NCI-H2029 treated with DMSO at 0.1 percent for 48 hours (cell line): ENCODE data around the gene COL23A1.
"Not testable (repeated sequence)": the region's sequence is repeated elsewhere in the genome, so short reads cannot be mapped to it uniquely, and the experiment has no call there.

Experiments used
- DNase-seq: peaks from one replicate; lab custom pipeline; 2025; lab: John Stamatoyannopoulos, UW

The COL23A1 gene

DNA sequence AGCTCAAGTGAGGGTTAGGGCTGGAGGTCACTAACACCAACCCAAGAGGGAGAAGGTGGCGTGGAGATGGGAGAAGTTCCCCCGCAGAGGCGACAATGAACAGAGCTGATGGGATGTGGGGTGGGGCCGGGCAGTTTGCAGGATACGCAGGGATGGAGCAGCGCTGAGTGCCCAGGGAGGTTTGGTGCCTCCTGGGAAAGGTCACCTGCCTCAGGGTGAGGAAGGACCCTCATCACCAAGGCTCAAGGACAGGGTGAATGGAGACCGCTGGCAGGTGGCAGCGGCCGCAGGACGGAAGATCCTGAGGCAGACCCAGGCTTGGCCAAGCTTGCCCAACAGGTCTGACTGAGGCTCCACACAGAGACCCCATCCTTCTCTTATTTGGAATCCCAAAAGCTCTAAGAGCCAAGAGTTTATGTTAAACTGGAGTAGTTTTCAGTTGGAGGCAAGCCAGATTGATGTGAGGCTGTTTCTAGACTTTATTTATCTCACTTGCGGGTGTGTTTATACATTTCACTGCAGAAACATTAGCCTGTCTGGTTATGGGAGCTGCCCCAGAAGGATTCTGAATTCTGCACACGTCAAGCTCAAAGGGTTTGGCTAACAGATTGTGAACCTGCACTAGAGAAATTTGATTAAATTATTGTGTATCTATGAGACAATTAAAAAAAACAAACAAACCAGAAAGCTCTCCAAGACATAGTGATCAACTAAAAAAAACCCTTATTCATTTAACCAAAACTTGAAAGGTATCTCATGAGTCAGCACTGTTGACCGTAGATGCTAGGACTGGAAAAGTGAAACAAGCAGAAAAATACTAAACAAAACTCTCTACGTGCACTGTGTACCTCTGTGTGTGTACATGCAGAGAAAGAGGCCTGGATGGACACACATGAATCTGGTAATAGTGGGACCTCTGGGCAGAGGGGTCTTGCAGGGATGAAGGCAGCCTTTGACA, 211.4 kb downstream of the COL23A1 start:
- DNase-seq: no peak

DNA sequence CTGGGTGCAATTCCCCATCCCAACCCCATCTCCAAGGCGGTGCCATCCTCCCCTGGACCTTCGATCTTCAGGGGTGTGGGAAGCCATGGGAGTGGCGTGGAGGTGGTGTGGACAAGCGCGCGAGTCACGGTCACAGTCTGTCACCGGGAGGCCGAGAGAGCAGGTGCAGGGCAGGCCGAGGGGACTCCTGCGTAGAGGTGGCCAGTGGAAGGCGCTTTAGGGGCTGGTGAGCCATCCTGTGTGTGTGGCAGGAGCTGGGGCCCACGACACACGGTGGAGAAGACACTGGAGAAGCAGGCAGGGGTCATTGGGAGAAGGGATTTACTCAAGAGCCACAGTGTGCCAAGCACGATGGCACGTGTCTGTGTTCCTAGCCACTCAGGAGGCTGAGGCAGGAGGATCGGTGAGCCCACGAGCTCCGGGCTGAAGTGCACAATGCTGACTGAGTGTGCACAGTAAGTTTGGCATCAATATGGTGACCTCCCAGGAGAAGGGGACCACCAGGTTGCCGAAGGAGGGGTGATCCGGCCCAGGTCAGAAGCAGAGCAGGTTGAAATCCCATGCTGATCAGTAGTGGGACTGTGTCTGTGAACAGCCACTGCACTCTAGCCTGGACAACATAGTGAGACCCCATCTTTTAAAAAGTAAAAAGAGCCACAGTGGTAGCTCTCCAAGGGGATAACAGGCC, 212.5 kb downstream of the COL23A1 start:
- DNase-seq: no peak

DNA sequence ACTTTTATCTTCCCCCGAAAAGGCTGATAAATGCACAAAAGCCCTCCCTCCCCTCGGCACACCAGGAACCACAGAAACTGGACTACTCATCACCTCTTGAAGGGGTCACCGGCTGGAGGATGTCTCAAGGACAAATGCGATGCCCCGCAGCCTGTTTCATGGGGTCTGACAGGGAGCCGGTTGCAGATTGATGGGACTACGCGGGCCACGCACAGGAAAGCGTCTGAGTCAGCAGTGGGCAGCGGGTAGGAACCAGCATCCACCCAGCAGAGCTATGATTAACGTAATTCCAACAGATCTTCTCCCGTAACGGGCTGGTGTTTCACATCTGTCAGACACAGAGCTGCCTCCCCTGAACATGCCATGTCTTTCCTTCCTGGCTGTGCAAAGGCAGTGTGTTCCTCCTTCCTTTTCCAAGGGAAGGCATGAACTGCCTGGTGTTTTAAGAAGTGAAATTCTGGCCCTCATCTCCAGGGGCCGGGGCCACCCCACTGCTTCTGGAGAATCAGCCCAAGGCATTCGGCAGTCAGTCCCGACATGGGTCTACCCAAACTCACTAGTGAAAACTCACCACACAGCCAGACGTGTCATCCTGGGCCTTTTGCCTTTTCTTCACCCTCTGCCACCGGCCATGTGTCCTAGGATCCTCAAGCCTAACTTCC, 213.1 kb downstream of the COL23A1 start:
- no peak for DNase-seq

DNA sequence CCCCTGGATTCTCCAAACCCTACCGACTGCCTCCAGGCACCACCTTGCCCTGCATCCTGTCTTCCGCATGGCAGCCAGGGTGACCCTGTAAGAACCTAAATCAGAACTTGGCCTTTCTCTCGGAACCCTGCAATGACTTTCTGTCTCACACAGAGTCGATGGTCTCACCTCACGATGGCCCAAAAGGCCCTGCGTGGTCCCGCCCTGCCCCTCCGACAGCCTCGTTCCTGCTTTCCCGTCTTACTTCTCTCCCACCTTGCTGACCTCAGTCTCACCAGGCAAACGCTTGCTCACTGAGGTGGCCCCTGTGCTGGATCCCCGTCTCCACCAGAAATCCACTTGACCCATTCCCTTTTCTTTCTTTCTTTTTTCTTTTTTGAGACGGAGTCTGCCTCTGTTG, 214.8 kb downstream of the COL23A1 start:
- no peak for DNase-seq

DNA sequence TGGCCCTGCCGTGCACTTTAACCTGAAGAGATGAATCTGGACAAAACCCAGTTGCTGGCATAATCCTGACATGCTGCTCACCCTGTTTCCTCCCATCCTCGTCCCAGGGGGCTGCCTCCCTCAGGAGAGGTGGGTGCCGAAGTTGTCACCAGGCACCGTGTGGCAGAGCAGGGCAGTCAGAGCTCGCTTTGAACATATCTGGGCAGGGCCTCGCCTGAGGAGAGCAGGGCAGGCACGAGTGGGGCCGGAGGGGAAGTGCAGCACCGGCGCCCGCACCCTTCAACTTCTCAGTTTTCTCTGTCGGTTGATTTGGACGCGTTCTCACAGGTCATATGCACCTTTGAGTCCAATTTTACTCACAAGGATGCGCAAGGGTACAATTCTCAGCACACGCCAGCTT, 216.5 kb downstream of the COL23A1 start:
- DNase-seq: no peak

DNA sequence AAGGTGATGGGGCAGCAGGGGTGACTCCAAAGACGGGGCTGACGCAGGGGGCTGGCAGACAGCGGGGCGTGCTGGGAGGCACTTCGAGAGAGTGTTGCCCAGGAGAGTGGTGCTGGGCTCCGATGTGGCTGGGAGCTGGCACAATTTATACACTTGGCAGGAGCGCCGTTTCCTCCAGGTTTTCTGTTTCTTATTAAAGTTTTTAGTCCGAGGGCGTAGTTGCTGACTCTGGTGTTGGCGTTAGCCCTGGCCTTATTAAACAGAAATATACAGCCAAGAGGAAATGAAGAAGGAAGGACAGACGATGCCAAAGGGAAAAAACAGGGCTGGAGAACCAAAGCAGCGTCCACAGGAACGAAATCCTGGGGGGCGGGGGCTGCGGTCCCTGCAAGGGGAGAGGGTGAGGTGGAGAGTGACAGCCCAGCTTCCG, 218.0 kb downstream of the COL23A1 start:
- no peak for DNase-seq

DNA sequence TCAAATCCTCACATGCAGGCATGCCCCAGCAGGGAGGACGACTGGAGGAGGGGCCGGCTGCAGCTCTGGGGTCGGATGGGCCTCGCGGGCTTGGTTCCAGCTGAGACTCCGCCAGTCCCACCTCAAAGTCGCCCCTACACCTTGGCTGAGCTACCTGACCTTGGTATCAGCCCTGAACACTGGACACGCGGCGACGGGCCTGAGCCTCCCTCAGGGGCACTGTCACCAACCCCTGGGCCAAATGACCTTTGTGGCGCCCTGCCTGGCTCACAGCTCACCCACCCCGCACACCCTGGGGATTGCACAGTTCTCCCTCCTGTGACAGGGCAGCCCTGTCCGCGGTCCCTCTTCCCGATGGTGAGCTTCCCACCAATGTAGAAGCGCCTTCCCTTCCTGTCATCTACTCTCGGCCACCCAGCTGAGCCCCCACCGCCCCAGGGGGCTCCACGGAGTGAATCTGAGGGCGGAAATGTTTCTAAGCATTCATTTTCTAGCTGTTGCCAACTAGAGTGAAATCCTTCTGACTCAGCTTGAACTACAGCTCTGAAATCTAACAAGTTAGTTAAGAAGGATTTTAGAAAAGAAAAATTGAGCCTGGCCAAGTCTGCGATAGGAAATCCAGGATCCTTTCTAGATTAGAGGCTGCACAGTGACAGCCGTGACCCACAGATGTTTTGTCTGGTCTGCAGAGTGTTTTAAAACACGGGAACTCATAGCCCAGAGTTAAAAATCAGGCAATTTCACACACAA, 218.7 kb downstream of the COL23A1 start:
- no peak for DNase-seq

DNA sequence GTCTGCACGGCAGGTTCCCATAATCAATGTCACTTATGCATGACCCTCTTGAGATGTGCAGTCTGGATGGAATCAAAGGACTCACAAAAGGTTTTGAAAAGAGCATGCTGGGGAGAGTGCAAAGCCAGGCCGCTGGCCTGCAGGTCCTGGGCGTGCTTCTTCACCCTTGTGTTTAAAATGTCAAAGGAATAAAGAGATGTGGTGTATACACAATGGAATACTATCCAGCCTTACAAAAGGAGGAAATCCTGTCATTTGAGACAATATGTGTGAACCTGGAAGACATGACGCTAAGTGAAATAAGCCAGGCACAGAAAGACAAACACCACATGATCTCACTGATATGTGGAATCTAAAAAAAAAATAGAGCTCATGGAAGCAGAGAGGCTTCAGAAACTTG, 220.1 kb downstream of the COL23A1 start:
- no peak for DNase-seq

DNA sequence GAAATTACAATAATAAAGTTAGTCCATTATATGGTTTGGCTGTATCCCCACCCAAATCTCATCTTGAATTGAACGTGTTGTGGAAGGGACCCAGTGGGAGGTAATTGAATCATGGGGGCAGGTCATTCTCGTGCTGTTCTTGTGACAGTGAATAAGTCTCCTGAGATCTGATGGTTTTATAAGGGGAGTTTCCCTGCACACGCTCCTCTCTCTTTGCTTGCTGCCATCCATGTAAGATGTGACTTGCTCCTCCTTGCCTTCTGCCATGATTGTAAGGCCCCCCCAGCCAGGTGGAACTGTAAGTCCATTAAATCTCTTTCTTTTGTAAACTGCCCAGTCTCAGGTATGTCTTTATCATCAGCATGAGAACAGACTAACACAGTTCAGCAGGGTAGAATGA, 220.7 kb downstream of the COL23A1 start:
- not testable (repeated sequence) for DNase-seq

DNA sequence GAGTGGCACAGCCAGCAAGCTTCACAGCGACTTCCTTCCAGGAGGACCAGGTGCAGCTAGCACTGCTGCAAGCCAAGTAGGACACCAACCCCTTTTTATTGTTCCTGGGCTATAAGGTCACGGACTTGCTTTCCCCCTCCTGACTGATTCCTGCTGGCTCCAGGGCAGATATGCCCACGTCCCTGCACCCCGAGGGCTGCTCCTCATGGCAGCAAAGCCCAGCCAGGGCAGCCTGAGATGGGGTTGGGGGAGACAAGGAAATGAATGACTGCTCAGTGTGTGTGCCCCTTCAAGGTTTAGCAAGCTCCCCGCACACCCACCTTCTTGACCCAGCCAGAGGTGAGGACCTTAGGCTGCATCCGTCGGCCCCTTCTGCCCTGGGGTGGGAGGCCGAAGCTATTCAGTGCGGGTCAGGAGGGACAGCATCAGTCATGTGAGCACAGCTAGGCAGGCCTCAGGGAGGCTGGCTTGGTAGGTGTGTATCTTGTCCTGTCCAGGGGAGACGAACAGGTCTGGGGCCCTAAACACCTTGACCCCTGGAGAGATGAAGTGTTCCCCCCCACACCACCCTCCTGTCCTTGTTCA, 221.4 kb downstream of the COL23A1 start:
- no peak for DNase-seq

DNA sequence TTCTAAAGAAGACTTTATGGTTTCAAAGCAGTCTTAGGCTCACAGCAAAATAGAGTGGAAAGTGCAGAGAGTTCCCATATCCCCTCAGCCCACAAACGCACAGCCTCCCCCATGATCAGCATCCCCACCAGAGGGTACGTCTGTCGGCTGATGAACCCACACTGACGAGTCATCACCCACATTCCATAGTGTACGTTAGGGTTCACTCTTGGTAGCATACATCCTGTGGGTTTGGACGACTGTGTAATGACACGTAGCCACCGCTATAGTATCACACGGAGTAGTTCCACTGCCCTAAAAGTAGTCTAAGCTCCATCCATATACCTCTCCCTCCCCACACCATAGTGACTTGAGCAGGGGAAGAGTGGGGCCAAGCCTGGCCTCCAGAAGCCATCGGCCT, 221.9 kb downstream of the COL23A1 start:
- no peak for DNase-seq

DNA sequence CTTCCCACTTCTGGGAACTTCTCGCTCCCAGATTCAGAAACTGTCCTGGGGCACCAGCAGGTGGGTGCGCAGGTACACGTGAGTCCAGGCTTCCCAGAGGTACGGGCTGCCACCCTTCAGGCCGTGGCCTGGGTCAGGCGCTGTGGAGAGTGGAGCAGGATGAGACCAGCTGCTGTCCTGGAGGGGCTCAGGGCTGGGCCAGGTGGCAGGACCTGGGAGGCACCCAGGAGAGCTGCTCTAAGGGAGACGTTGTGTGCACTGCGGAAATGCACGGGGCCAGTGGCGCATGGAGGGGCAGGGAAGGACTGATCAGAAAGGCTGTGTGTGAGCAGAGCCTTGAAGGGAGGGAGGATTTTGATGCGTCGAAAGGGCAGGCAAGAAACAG, 222.5 kb downstream of the COL23A1 start:
- DNase-seq: no peak

DNA sequence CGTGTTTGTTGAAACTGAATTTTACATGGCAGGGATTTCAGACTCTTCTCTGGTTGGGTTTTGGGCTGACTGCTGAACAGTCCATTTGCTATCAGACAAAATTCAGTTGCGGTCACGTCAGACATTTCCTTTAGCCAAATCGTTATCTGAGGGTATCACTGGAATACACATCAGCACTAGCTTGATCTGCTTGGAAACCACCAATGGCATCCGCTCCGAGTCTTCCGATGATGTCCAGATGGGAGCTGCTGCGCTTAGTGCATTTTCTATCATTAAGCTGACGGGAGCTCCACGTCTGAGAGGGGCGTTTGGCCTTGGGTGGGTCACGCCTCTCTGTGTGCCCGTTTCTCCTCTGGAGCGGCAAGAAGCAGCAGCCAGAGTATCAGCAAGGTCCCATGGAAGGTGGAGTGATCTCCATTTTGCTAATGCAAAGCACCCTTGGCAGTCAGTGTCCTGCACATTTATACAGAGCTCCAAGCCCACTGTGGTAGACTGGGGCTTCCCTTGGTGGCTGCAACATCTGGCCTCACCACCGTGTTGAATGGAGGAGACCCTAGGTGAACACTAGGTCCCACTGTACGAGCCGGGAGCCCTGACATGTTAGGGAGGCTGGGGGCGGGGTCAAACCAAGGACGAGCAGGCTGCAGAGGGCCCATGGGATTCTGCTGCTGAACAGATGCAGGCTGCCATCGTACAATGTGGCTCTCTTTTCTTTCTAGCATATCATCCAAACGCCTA, 223.0 kb downstream of the COL23A1 start:
- no peak for DNase-seq

DNA sequence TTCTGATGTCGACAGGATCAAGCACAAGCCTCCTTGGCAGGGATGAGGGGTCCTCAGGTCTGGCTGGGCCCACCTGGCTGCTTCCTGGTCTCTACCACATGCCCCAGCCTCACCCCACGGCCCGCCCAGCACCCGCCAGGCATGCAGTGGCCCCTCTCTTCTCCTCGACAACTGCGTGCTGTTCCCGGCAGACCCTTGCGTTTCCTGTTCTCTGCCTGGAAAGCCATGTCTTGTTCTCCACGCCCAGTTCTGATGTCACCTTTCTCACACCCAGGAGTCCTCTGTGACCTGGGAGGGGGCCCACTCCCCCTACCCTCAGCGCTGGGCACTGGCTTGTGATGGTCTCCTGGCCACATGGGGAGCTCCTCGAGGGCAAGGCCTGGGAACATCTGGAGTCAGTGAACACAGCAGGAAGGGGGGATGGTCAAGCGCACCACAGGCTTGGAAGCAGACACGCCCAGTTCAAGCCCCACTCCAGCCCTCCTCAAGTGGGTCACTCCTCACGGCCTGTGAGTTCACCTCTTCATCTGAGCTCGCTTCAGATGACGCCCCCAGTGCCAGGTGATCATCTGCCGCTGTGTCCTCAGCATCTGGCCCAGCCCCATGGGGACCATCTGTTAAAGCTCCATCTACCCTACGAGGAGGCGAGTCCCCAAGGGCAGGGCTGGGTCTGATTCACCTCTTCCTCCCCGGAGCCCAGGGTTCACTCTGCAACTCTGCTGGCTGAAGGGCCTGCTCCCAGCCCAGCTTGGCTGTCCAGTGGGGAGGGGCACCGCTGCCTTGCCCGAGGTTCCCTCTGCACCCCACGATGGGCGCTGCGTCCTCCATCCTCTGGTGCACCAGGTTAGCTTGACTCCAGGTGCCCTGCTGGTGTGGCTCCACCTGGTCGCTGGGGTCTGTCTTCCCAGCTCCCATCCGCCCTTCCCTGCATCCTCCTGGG, 224.4 kb downstream of the COL23A1 start:
- DNase-seq: no peak

DNA sequence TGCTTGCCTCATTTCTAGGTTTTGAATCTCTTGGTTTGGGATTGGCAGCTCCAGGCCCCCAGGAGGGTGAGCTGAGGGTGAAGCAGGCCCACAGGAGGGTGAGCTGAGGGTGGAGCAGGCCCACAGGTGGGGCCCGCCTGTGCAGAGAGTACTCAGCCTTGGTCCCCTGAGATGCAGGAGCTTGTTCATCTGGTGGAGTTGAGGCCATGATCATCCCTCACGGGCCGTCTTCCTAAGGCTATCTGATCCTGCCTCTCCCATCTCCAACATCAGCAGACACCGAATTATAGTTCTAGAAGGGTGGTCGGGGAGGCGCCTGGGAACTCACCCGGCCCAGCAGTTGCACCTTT, 225.9 kb downstream of the COL23A1 start:
- no peak for DNase-seq

DNA sequence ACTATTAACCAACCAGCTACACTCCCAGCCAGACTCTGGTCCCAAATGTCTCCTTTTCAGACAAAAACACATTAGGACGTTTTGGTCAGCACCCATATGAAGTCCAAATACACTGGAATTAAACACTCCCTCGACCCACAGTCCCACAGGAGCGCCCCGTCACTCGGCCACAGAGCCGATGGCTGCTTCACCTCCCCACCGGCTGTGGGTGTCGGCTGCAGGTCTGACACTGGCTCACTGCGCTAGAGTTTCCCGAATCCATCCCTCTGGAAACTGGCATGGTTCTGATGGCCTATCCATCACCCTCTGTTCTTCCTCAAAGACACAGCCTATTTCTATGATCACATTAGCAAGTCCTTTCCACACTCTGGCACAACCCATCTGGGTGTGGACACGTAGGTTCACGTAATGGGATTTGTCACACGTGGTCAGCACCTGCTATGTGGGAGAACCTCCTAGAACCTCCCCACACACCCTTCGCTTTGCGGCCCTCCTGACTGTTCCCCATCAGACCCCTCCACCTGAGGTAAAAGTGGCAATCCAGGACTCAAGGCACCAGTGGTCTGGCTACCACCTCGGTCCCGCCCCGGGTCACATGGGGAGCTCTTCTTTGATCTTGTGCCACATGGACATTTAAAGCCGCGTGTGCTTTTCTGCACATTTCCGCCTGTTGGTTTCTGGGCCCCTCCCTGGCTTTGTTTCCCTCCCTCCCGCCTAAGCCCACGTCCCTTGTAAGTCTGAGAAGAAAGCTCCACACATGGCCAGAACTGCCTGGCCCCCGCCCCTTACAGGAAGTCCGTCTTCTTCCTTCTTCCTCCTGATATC, 226.5 kb downstream of the COL23A1 start:
- DNase-seq: no peak

DNA sequence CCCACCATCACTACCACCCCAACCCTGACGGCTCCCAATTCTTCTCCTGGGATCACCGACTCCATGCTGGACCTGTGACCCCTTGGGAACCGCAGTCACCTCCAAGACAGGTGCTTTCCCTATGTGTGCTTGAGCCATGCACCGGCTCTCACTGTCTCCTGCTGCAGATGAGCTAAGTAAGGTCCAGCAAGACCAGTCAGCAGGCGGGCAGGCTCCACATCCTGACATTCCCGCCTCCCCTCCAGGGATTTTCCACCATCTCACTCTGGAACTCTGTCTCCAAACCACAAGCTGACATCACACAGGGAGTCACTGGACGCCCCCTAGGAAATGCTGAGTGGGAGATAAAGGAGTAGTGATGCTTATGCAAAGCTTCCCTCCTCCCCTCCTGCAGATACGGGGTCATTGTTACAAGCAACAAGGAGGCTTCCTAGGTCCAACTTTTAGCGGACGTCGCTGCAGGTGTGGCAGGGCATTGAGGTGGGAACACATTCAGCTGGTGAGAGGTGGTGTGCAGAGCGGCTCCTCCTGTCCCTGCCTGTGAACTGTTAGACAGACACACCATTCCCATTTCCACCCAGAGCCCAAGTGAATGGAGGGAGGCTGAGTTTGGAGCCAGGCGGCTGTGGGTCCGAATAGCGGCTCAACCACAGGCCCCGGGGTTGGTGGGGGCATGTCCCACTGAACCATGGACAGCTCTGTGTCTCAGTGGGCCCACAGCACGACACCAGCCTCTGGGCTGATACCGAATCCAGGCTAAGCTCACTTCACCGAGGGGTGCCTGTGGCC, 228.3 kb downstream of the COL23A1 start:
- DNase-seq: no peak

DNA sequence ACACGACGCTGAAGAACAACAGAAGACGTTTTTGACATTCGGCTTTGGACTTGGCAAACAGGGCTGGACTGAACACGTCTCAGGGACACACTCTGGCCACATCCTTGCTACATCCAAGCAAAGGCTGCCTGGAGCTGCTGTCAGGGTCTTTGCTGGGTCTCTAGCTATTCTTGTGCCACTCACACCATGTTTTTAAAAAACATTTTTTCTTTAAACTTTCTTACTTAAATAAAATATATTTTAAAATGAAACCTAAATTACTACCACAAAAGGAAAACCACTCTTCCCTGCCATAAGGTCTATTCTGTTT, 229.3 kb downstream of the COL23A1 start:
- DNase-seq: no peak
